Right lobe of liver (tissue), 6 donors: ENCODE data around the gene SLC30A1. TPM values are rescaled to one million over a fixed set of nuclear protein-coding genes. Genes with fewer than 3 reads are reported as not detected.

Experiments used
- ATAC-seq, 4 donors: fragments of 200-7000 bp; cut with Tn5 transposase; one replicate each; pipeline ENCODE4 v1.9.1; 2020; ENCODE audit warnings: mild to moderate bottlenecking in 4 of 4, moderate library complexity in 4 of 4
- DNase-seq, 3 donors: peaks; one replicate each; pipeline ENCODE4 v3.0.0-alpha.2; 2020
- H3K27ac ChIP-seq, 3 donors: fragments of 200-600 bp; one replicate each; pipeline ENCODE4 v1.8.0; 2022
- H3K27me3 ChIP-seq, 2 donors: fragments of 200-600 bp; one replicate each; pipeline ENCODE4 v1.8.0; 2022
- H3K36me3 ChIP-seq, 4 donors: fragments of 200-600 bp; sonication (generic) in 1 of 4; one replicate each; pipeline versions ENCODE4 v1.5.1 to v1.8.0; 2017 to 2022; ENCODE audit warnings: control low read depth in 1 of 4
- H3K4me1 ChIP-seq, 4 donors: fragments of 200-600 bp; sonication (generic) in 1 of 4; one replicate each; pipeline versions ENCODE4 v1.5.1 to v1.8.0; 2017 to 2022; ENCODE audit warnings: control low read depth in 1 of 4
- H3K4me3 ChIP-seq, 3 donors: fragments of 200-600 bp; one replicate each; pipeline ENCODE4 v1.8.0; 2022
- H3K9me3 ChIP-seq, 4 donors: fragments of 200-600 bp; sonication (generic) in 1 of 4; one replicate each; pipeline versions ENCODE4 v1.5.1 to v1.8.0; 2017 to 2022; ENCODE audit warnings: control low read depth in 1 of 4
- POLR2A ChIP-seq: fragments of 450-650 bp; IDR thresholded peaks from one replicate; pipeline ENCODE4 v1.6.1; 2017; ENCODE audit warnings: antibody characterized with exemption, mild to moderate bottlenecking
- WGBS: methylation state at CpG from one replicate; pipeline ENCODE4 v1.1.6; 2018; ENCODE audit warnings: low coverage, low lambda C conversion rate; ENCODE audit not compliant: insufficient coverage; ENCODE audit errors: missing lambda C conversion rate; 5-methylcytosine and 5-hydroxymethylcytosine counted together
- intact Hi-C, 2 donors: fragments of 100-400 bp; cut with DNase I; formaldehyde crosslinking; loops; one replicate each; pipeline versions ENCODE4 v1.11.2 to v1.14.1; 2022
- total RNA-seq, 6 experiments: library from RNA; depleted of rRNA in 2 of 6; stranded (reverse); fragments of >200 nt in 2 of 6; fragmentation: NEBNext Ultra II Directional in 3 of 6; extraction: Animal tissue kit (Norgen Biotek cat#: 25700) in 3 of 6; gene quantifications; one replicate each; pipeline versions ENCODE4 v1.1.0 to v1.2.4, GENCODE V29; 2016 to 2023
- TF ChIP-seq, protein P1 (sequence below), 4 donors: fragments of 200-600 bp in 3 of 4; fragments of 450-650 bp in 1 of 4; IDR thresholded peaks; one replicate each; pipeline versions ENCODE4 v1.5.1 to v1.8.0; 2016 to 2022; ENCODE audit warnings: antibody characterized with exemption in 4 of 4, mild to moderate bottlenecking in 2 of 4
- donor health status: DM: no; HTN: yes; CAD: no.
- donor health status: DM: no; HTN: no; CAD: no.
- donor health status: DM: no; HTN: no; CAD: no.
- donor health status: DM: no; HTN: yes; CAD: no.
- donor health status: DM: no; HTN: yes; CAD: no.

The SLC30A1 gene
- total RNA-seq, 6 experiments from 2014 or later, result 23.2 to 72.9 (median 48.2) TPM

DNA sequence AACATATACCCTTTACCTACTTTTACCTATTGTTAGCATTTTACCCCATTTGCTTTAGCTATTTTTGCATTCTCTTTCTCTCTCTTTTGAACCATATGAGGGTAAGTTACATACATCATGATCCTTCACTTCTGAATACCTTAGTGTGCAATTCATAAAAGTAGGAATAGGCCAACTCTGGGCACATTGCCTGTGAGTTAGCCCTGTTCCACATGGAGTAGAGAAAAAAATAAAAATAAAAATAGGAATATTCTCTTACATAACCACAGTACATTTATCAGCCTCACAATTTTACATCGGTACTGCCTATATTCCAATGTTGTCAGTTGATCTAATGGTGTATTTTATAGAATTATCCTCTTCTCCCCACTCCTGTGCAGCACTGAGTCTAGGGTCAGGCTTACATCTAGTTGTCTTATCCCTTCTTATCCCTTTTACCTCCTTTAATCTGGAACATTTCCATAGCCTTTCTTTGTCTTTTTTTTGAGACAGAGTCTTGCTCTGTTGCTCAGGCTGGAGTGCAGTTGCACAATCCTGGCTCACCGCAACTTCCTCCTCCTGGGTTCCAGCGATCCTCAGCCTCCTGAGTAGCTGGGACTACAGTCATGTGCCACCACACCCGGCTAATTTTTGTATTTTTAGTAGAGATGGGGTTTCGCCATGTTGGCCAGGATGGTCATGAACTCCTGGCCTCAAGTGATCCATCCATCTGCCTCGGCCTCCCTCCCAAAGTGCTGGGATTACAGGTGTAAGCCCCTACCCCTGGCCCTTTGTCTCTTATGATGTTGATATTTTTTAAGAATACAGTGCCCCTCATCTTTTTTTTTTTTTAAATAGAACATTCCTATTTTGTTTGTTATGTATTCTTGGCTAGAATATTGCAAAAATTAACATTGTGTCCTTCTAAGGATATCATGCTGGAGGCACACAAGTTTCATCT, 11.1 kb upstream of the SLC30A1 start:
- WGBS, result 50% methylated on average over 6 of the region's 6 CpGs
- DNase-seq, result peak; percentile 60 to 77 (median 65)

DNA sequence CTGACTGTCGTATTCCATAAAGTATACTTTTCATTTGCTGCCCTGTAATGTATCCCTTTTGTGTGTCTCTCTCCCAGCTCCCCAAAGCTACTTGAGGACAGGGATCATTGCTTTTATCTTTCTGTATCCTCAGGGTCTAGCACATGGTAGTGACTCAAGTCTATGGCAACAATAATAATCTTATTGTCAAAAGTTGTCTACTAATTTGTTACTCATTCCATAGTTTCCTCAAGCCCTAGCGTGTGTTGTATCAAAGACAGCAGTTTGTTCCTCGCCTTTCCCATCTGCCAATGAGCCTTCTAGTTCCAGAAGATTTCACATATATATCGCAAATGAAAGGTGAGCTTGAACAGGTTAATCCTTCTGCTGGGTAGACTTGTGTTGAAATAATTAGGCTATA, 9.8 kb upstream of the SLC30A1 start:
- no peaks in the 10 kb centered on the region for H3K9me3 ChIP-seq
- DNase-seq, result no peak
- no peaks in the 10 kb centered on the region for H3K36me3 ChIP-seq
- no peak for ATAC-seq
- intact Hi-C loops, result no loop called here
- whole genome bisulfite sequencing, result 98% methylated on average over 4 of the region's 4 CpGs
- no peak overlapping the region for H3K27ac ChIP-seq
- no peaks in the 10 kb centered on the region for H3K27me3 ChIP-seq
- H3K4me3 ChIP-seq, result no peak overlapping the region
- no peaks in the 10 kb centered on the region for H3K4me1 ChIP-seq
- TF ChIP-seq, protein P1, sequence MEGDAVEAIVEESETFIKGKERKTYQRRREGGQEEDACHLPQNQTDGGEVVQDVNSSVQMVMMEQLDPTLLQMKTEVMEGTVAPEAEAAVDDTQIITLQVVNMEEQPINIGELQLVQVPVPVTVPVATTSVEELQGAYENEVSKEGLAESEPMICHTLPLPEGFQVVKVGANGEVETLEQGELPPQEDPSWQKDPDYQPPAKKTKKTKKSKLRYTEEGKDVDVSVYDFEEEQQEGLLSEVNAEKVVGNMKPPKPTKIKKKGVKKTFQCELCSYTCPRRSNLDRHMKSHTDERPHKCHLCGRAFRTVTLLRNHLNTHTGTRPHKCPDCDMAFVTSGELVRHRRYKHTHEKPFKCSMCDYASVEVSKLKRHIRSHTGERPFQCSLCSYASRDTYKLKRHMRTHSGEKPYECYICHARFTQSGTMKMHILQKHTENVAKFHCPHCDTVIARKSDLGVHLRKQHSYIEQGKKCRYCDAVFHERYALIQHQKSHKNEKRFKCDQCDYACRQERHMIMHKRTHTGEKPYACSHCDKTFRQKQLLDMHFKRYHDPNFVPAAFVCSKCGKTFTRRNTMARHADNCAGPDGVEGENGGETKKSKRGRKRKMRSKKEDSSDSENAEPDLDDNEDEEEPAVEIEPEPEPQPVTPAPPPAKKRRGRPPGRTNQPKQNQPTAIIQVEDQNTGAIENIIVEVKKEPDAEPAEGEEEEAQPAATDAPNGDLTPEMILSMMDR (IDR thresholded peaks at IDR 0.05), result no peak
- TF ChIP-seq POLR2A, result no peak

More for the DNA sequence above, 11.1 kb upstream of the SLC30A1 start:
- no peaks in the 10 kb centered on the region for H3K9me3 ChIP-seq
- no peak overlapping the region for H3K27ac ChIP-seq
- intact Hi-C loops, result no loop called here
- no peaks in the 10 kb centered on the region for H3K36me3 ChIP-seq
- H3K4me3 ChIP-seq, result no peak overlapping the region
- H3K27me3 ChIP-seq, result no peaks in the 10 kb centered on the region
- no peak for TF ChIP-seq POLR2A
- TF ChIP-seq, protein P1 (IDR thresholded peaks at IDR 0.05), result no peak
- peak; percentile 36 to 69 (median 64) for ATAC-seq
- peaks cover 0 to under 1% (median 0%) of the 10 kb centered on the region in 4 donors for H3K4me1 ChIP-seq

DNA sequence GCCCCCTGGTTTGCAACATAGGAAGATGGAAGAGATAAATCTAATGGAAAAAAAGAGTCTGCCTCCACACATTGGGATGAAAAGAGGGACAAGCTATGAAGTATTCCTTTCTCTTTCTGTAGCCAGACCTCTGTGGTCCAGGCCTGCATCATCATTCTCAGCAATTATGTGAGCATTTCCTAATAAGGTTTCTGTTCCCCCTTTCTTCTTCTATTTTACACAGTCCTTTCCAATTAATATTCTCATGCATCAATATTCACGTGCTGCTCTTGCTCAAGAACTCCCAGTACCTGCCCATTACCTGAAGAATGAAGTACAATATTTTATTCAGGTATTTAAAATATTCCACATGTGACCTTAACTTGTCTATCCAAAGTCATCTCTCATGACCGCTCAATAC, 8.2 kb upstream of the SLC30A1 start:
- no peak for TF ChIP-seq POLR2A
- TF ChIP-seq, protein P1 (IDR thresholded peaks at IDR 0.05), result no peak
- Histone ChIP-seq H3K4me1 (no peaks in the 10 kb centered on the region), H3K4me3 (no peak overlapping the region), H3K27ac (no peak overlapping the region), H3K36me3 (no peaks in the 10 kb centered on the region), H3K27me3 (no peaks in the 10 kb centered on the region), H3K9me3 (no peaks in the 10 kb centered on the region)
- 83% methylated on average over 2 of the region's 2 CpGs for WGBS
- ATAC-seq, result no peak
- intact Hi-C loops, result no loop called here
- DNase-seq, result no peak

DNA sequence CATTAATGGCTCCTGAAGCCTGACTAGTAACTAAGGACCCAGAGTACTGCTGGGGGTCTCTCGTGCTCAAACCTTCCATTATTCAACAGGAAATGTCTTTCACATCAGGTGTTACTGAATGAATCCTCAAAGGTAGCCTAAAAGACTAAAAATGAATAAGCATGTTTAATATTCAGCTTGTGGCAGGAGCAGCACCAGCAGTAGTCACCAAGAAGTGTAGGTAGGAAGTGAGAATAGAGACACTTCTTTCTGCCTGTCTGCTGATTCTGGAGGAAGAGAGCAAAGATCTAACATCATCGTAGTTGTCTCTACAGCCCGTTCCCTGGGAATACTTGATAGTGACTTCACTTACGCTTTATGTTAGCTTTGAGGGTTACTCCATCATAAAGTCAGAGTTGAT, 7.6 kb upstream of the SLC30A1 start:
- no peaks in the 10 kb centered on the region for H3K4me1 ChIP-seq
- no peaks in the 10 kb centered on the region for H3K9me3 ChIP-seq
- 60% methylated on average over 4 of the region's 4 CpGs for WGBS
- no peak overlapping the region for H3K4me3 ChIP-seq
- H3K27ac ChIP-seq, result no peak overlapping the region
- DNase-seq, result no peak
- intact Hi-C loops, result no loop called here
- H3K36me3 ChIP-seq, result no peaks in the 10 kb centered on the region
- no peak for TF ChIP-seq POLR2A
- TF ChIP-seq, protein P1 (IDR thresholded peaks at IDR 0.05), result no peak
- no peaks in the 10 kb centered on the region for H3K27me3 ChIP-seq
- ATAC-seq, result no peak
